SK-N-SH (cell line): ENCODE data around the gene PI4K2A. TPM values are rescaled to one million over a fixed set of nuclear protein-coding genes. Genes with fewer than 3 reads are reported as not detected.

Experiments used
- CTCF ChIA-PET: fragments of 300-600, 350-600 bp; formaldehyde crosslinking; extraction: SDS; loops from one replicate; lab custom pipeline; 2021; lab: Yijun Ruan, JAX
- POLR2A ChIA-PET: fragments of 350-600 bp; sonication (Branson Sonifier 250); formaldehyde crosslinking; extraction: SDS; loops from one replicate; lab custom pipeline; 2020; ENCODE audit warnings: antibody characterized with exemption, inconsistent platforms; lab: Yijun Ruan, JAX
- DNase-seq: peaks from one replicate; pipeline ENCODE4 v3.0.0; 2012
- H2AFZ ChIP-seq: fragments of 200-600 bp; sonication (generic); 2 replicates; pipeline ENCODE4 v1.8.1; 2016; ENCODE audit warnings: antibody characterized with exemption, mild to moderate bottlenecking, low read depth
- H3F3A ChIP-seq: fragments of 200-600 bp; sonication (generic); replicated peaks from 2 replicates; pipeline ENCODE3; 2016; ENCODE audit warnings: antibody characterized with exemption, mild to moderate bottlenecking; ENCODE audit not compliant: insufficient read depth
- H3K27ac ChIP-seq, 2 experiments: fragments of 200-500 bp in 1 of 2; fragments of 200-600 bp in 1 of 2; sonication (Bioruptor generic) in 1 of 2; sonication (generic), shearing (Covaris generic) in 1 of 2; 2 replicates each; pipeline versions ENCODE4 v1.5.1 to v1.6.1; 2014 to 2016; ENCODE audit warnings: low read depth in 2 of 2, inconsistent platforms in 1 of 2, low read length in 1 of 2, mild to moderate bottlenecking in 1 of 2, mixed read lengths in 1 of 2
- H3K27me3 ChIP-seq: fragments of 200-600 bp; sonication (generic), shearing (Covaris generic); 2 replicates; pipeline ENCODE4 v1.6.1; 2016; ENCODE audit warnings: mixed run types; ENCODE audit not compliant: insufficient read depth
- H3K36me3 ChIP-seq, 2 experiments: fragments of 200-500 bp in 1 of 2; fragments of 200-600 bp in 1 of 2; sonication (Bioruptor generic) in 1 of 2; sonication (generic) in 1 of 2; replicated peaks in 1 of 2; 2 replicates each; pipeline versions ENCODE3 to v1.5.1; 2014 to 2016; ENCODE audit warnings: low read length in 1 of 2, mild to moderate bottlenecking in 1 of 2; ENCODE audit not compliant: insufficient read depth in 2 of 2, control insufficient read depth in 1 of 2
- H3K4me1 ChIP-seq, 2 experiments: fragments of 200-500 bp in 1 of 2; fragments of 200-600 bp in 1 of 2; sonication (Bioruptor generic) in 1 of 2; sonication (generic), shearing (Covaris generic) in 1 of 2; 2 replicates each; pipeline versions ENCODE4 v1.5.1 to v1.6.1; 2014 to 2016; ENCODE audit warnings: low read depth in 1 of 2, low read length in 1 of 2, mixed run types in 1 of 2; ENCODE audit not compliant: insufficient read depth in 2 of 2, control insufficient read depth in 1 of 2
- H3K4me2 ChIP-seq: fragments of 200-600 bp; sonication (generic), shearing (Covaris generic); 2 replicates; pipeline ENCODE4 v1.6.1; 2017; ENCODE audit warnings: mixed run types
- H3K4me3 ChIP-seq, 2 experiments: fragments of 200-500 bp in 1 of 2; fragments of 200-600 bp in 1 of 2; sonication (Bioruptor generic) in 1 of 2; sonication (generic), shearing (Covaris generic) in 1 of 2; 2 replicates each; pipeline versions ENCODE4 v1.5.1 to v1.8.1; 2014 to 2016; ENCODE audit warnings: low read depth in 2 of 2, inconsistent platforms in 1 of 2, low read length in 1 of 2, mild to moderate bottlenecking in 1 of 2, mixed read lengths in 1 of 2, moderate library complexity in 1 of 2
- H3K79me2 ChIP-seq: fragments of 200-600 bp; sonication (generic); 2 replicates; pipeline ENCODE4 v1.8.1; 2017; ENCODE audit warnings: mild to moderate bottlenecking; ENCODE audit not compliant: insufficient read depth
- H3K9ac ChIP-seq: fragments of 200-600 bp; sonication (generic); 2 replicates; pipeline ENCODE4 v1.6.1; 2017; ENCODE audit warnings: mixed run types
- H3K9me2 ChIP-seq: fragments of 200-600 bp; sonication (generic); 2 replicates; pipeline ENCODE4 v1.6.1; 2017; ENCODE audit warnings: mixed run types
- H3K9me3 ChIP-seq: fragments of 200-600 bp; sonication (generic); 2 replicates; pipeline ENCODE4 v1.6.1; 2017; ENCODE audit warnings: mixed run types, mild to moderate bottlenecking, moderate library complexity
- H4K20me1 ChIP-seq: fragments of 200-600 bp; sonication (generic); 2 replicates; pipeline ENCODE4 v1.6.1; 2017; ENCODE audit warnings: mild to moderate bottlenecking, mixed run types; ENCODE audit not compliant: insufficient read depth
- CHD2 ChIP-seq: fragments of 150-350 bp; IDR thresholded peaks from 2 replicates; pipeline ENCODE4 v1.6.1; 2018; ENCODE audit warnings: low read length; ENCODE audit not compliant: partially characterized antibody
- EP300 ChIP-seq, 2 experiments: IDR thresholded peaks; 2 replicates each; pipeline versions ENCODE4 v1.4.0 to v1.6.1; 2012; ENCODE audit warnings: borderline replicate concordance in 1 of 2, low read depth in 1 of 2, low read length in 1 of 2
- FOSL2 ChIP-seq: IDR thresholded peaks from 2 replicates; pipeline ENCODE4 v1.4.0; 2012; ENCODE audit warnings: low read depth, mild to moderate bottlenecking, moderate library complexity, borderline replicate concordance
- FOXM1 ChIP-seq: IDR thresholded peaks from 2 replicates; pipeline ENCODE4 v1.4.0; 2012; ENCODE audit warnings: low read depth, mild to moderate bottlenecking
- JUND ChIP-seq: IDR thresholded peaks from 2 replicates; pipeline ENCODE4 v1.4.0; 2012
- MXI1 ChIP-seq: IDR thresholded peaks from 2 replicates; pipeline ENCODE4 v1.6.1; 2012; ENCODE audit warnings: mild to moderate bottlenecking, low read depth, low read length, improper control_type of control experiment
- RXRA ChIP-seq: IDR thresholded peaks from 2 replicates; pipeline ENCODE4 v1.4.0; 2012; ENCODE audit warnings: low read depth, mild to moderate bottlenecking, borderline replicate concordance
- WGBS: methylation state at CpG from one replicate; pipeline ENCODE4 v1.1.6; 2017; ENCODE audit warnings: low lambda C conversion rate; 5-methylcytosine and 5-hydroxymethylcytosine counted together
- polyA plus RNA-seq, 3 experiments: library from polyadenylated mRNA; depleted of rRNA; stranded (reverse); fragments of >200 nt; gene quantifications; 2 replicates each; pipeline ENCODE4 v1.2.3, GENCODE V29; 2012
- TF ChIP-seq, protein P1 (sequence below): IDR thresholded peaks from 2 replicates; pipeline ENCODE4 v1.6.1; 2012; ENCODE audit warnings: mild to moderate bottlenecking, low read depth, low read length, moderate library complexity
- TF ChIP-seq, protein P2 (sequence below): IDR thresholded peaks from 2 replicates; pipeline ENCODE4; 2012
- TF ChIP-seq, protein P3 (sequence below): fragments of 150-350 bp; IDR thresholded peaks from 2 replicates; pipeline ENCODE4 v1.6.1; 2016; ENCODE audit warnings: mild to moderate bottlenecking, low read depth, low read length
- TF ChIP-seq, protein P4 (sequence below): IDR thresholded peaks from 2 replicates; pipeline ENCODE4 v1.4.0; 2012; ENCODE audit warnings: low read depth, borderline replicate concordance

Gene PI4K2A
- polyA plus RNA-seq, 1 of the 3 experiments (the other 2 are of a cell fraction), result 23.8 TPM

DNA sequence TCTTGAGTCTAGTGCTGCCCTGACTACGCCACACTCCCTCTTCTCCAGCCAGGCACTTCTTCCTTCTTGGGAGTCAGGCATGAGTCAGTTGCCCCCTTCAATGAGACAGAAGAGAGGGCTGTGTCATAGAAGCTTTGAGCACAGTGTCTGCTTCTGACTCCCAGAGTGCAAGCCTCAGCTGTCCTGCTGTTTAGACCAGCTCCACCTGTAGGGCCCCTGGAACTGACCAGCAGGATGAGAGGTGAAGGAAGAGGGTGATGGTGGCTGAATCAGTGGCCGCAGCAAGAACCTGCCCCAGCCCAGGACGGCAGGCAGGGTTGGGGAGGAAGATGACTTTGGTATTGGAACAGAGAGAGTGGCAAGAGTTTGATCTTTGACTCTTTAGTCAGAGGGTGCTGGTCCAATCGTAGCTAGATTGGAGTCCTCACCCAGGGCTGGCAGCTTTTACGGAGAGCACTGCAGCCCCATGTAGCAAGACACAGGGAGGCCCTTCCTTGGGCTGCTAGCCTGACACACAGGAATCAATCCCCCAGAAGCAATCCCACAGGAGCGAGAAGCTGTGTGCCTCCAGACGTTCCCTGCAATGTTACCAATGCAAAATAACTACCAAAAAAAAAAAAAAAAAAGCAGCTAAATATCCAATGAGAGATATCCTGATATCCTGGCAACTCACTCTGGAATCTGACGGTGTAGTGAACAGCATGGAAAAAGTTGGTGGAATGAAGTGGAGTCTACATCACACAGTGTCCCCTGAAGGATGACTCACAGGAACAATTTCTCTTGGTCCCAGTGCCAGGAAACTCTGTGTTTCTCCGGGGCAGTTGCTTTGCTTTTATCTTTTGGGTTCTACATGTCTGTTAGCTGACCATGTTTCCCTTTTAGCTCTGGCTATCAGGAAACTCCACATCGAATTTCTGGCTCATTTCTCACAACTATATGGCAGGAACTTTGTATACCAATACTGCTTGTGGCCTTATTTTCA, 44.1 kb upstream of the PI4K2A start (continued):
- TF ChIP-seq, protein P1, sequence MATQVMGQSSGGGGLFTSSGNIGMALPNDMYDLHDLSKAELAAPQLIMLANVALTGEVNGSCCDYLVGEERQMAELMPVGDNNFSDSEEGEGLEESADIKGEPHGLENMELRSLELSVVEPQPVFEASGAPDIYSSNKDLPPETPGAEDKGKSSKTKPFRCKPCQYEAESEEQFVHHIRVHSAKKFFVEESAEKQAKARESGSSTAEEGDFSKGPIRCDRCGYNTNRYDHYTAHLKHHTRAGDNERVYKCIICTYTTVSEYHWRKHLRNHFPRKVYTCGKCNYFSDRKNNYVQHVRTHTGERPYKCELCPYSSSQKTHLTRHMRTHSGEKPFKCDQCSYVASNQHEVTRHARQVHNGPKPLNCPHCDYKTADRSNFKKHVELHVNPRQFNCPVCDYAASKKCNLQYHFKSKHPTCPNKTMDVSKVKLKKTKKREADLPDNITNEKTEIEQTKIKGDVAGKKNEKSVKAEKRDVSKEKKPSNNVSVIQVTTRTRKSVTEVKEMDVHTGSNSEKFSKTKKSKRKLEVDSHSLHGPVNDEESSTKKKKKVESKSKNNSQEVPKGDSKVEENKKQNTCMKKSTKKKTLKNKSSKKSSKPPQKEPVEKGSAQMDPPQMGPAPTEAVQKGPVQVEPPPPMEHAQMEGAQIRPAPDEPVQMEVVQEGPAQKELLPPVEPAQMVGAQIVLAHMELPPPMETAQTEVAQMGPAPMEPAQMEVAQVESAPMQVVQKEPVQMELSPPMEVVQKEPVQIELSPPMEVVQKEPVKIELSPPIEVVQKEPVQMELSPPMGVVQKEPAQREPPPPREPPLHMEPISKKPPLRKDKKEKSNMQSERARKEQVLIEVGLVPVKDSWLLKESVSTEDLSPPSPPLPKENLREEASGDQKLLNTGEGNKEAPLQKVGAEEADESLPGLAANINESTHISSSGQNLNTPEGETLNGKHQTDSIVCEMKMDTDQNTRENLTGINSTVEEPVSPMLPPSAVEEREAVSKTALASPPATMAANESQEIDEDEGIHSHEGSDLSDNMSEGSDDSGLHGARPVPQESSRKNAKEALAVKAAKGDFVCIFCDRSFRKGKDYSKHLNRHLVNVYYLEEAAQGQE, result 0 out of 2 replicates have a peak, but pooled peaks have one; percentile 19
- TF ChIP-seq JUND, result peak; percentile 81
- TF ChIP-seq, all 33 proteins: peak for 9

DNA sequence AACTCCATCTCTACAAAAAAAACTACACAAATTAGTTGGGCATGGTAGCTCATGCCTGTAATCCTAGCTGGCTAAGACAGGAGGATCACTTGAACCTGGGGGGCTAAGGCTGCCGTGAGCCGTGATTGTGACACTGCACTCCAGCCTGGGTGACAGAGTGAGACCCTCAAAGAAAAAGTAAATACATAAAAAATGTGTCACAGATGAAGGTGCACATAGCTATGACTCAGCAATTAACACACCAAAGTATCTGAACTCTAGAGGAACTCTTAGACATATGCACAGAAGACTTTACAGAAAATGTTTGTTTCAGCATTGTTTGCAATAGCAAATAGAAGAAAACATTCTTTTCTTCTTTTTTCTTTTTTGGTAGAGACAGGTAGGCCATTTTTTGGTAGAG, 42.7 kb upstream of the PI4K2A start:
- Histone ChIP-seq H4K20me1 (no peaks in the 10 kb centered on the region), H3F3A (peaks cover 38% of the 10 kb centered on the region), H3K9ac (no peak overlapping the region; the same call in 1 of the 2 replicates), H3K79me2 (no peaks in the 10 kb centered on the region), H3K4me2 (no peak overlapping the region), H3K9me2 (no peaks in the 10 kb centered on the region), H3K4me3 (no peak overlapping the region), H3K27me3 (no peaks in the 10 kb centered on the region), H3K36me3 (no peaks in the 10 kb centered on the region), H3K27ac (peak overlapping the region in 1 of 2 experiments; percentile 91; a peak in 1 of 4 replicates), H3K9me3 (no peaks in the 10 kb centered on the region), H3K4me1 (peaks cover 9 to 23% of the 10 kb centered on the region in 2 experiments; a peak in 3 of 4 replicates), H2AFZ (no peak overlapping the region)
- TF ChIP-seq FOSL2 (peak; percentile 12; the same call in 1 of the 2 replicates), FOXM1 (no peak)
- DNase-seq, result no peak
- WGBS, result 88% methylated on average over 2 of the region's 2 CpGs
- POLR2A ChIA-PET, result no interaction called here
- CTCF ChIA-PET, result interaction anchor here (1.7 to 4.1 kb wide), 2 partner anchors 12 to 27 kb away, joined by 3 to 16 read pairs; no protein-coding TSS in a partner anchor

DNA sequence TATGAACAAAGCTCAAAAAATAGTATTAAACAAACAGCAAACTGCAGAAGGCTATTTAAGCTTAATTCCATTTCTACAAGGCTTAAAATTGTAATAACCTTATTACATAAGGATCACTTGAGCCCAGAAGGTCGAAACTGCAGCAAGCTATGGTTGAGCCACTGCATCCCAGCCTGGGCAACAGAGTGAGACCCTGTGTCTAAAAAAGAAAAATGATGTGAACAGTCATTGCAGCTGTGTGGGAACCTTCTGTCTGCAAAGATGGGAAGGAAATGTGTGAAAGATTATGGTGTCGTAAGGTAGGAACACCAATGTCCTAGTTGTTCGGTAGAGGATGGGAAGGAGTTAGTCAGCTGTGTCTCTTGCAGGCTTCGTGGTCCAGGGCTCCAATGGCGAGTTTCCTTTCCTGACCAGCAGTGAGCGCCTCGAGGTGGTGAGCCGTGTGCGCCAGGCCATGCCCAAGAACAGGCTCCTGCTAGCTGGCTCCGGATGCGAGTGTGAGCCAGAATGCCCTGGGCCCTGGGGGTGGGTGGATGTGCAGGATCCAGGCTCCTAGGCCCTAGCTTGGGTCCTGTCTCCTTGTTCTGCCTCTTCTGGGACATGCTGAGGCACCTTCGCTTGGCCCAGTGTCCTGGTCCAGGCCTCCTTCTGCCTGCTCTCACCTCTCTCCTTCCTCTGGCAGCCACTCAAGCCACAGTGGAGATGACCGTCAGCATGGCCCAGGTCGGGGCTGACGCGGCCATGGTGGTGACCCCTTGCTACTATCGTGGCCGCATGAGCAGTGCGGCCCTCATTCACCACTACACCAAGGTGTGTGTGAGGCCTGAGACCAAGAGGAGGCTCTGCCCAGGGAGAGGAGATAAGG, 41.8 kb upstream of the PI4K2A start:
- Histone ChIP-seq H3K79me2 (no peaks in the 10 kb centered on the region), H3K27me3 (no peaks in the 10 kb centered on the region), H2AFZ (no peak overlapping the region), H3K4me3 (no peak overlapping the region), H4K20me1 (no peaks in the 10 kb centered on the region), H3K9me3 (no peaks in the 10 kb centered on the region), H3K36me3 (no peaks in the 10 kb centered on the region), H3F3A (peaks cover 31% of the 10 kb centered on the region), H3K4me1 (peaks cover 9 to 21% of the 10 kb centered on the region in 2 experiments; a peak in 3 of 4 replicates), H3K9me2 (no peaks in the 10 kb centered on the region), H3K4me2 (no peak overlapping the region), H3K27ac (no peak overlapping the region), H3K9ac (no peak overlapping the region)
- ChIA-PET POLR2A (no interaction called here), CTCF (interaction anchor here (4.1 kb wide), 1 partner anchor 11 kb away, joined by 16 read pairs; no protein-coding TSS in a partner anchor)
- WGBS, result 93% methylated on average over 10 of the region's 19 CpGs
- DNase-seq, result no peak
- TF ChIP-seq MXI1 (no peak), CHD2 (no peak), RXRA (no peak), EP300 (IDR thresholded peaks at IDR 0.05; ENCODE audit: borderline replicate concordance in 1 of 2, low read depth in 1 of 2, low read length in 1 of 2) (no peak)
- TF ChIP-seq, protein P2, sequence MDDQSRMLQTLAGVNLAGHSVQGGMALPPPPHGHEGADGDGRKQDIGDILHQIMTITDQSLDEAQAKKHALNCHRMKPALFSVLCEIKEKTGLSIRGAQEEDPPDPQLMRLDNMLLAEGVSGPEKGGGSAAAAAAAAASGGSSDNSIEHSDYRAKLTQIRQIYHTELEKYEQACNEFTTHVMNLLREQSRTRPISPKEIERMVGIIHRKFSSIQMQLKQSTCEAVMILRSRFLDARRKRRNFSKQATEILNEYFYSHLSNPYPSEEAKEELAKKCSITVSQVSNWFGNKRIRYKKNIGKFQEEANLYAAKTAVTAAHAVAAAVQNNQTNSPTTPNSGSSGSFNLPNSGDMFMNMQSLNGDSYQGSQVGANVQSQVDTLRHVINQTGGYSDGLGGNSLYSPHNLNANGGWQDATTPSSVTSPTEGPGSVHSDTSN, result no peak
- TF ChIP-seq, protein P3, sequence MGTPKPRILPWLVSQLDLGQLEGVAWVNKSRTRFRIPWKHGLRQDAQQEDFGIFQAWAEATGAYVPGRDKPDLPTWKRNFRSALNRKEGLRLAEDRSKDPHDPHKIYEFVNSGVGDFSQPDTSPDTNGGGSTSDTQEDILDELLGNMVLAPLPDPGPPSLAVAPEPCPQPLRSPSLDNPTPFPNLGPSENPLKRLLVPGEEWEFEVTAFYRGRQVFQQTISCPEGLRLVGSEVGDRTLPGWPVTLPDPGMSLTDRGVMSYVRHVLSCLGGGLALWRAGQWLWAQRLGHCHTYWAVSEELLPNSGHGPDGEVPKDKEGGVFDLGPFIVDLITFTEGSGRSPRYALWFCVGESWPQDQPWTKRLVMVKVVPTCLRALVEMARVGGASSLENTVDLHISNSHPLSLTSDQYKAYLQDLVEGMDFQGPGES, result no peak
- TF ChIP-seq, protein P4, sequence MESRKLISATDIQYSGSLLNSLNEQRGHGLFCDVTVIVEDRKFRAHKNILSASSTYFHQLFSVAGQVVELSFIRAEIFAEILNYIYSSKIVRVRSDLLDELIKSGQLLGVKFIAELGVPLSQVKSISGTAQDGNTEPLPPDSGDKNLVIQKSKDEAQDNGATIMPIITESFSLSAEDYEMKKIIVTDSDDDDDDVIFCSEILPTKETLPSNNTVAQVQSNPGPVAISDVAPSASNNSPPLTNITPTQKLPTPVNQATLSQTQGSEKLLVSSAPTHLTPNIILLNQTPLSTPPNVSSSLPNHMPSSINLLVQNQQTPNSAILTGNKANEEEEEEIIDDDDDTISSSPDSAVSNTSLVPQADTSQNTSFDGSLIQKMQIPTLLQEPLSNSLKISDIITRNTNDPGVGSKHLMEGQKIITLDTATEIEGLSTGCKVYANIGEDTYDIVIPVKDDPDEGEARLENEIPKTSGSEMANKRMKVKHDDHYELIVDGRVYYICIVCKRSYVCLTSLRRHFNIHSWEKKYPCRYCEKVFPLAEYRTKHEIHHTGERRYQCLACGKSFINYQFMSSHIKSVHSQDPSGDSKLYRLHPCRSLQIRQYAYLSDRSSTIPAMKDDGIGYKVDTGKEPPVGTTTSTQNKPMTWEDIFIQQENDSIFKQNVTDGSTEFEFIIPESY, result no peak
